Neural cell (in vitro differentiated cells): ENCODE results near the gene UTS2. TPM values are rescaled to one million over a fixed set of nuclear protein-coding genes. Genes with fewer than 3 reads are reported as not detected.

Experiments used
- H2AFZ ChIP-seq: fragments of 200-600, 300-800 bp; sonication (generic), shearing (Covaris generic); 2 replicates; pipeline ENCODE4 v1.6.0; 2014; ENCODE audit warnings: low read depth, mild to moderate bottlenecking, antibody characterized with exemption, low read length, moderate library complexity
- H3F3A ChIP-seq: fragments of 200-600 bp; shearing (Covaris generic); 2 replicates; pipeline ENCODE4 v1.6.1; 2016; ENCODE audit warnings: mild to moderate bottlenecking, moderate library complexity, mixed read lengths, antibody characterized with exemption, low read length; ENCODE audit not compliant: insufficient read depth, poor library complexity, severe bottlenecking
- H3K27ac ChIP-seq: fragments of 200-600, 300-800 bp; sonication (generic), shearing (Covaris generic); 2 replicates; pipeline ENCODE4 v1.5.1; 2014; ENCODE audit warnings: mild to moderate bottlenecking, low read length, moderate library complexity
- H3K27me3 ChIP-seq: fragments of 300-800, 200-600 bp; sonication (generic), shearing (Covaris generic); 2 replicates; pipeline ENCODE4 v1.6.0; 2014; ENCODE audit warnings: mild to moderate bottlenecking, low read depth, low read length, moderate library complexity; ENCODE audit not compliant: insufficient read depth
- H3K36me3 ChIP-seq: fragments of 300-800, 200-600 bp; sonication (generic), shearing (Covaris generic); 2 replicates; pipeline ENCODE4 v1.5.1; 2014; ENCODE audit warnings: mild to moderate bottlenecking, antibody characterized with exemption, low read length, moderate library complexity; ENCODE audit not compliant: insufficient read depth
- H3K4me2 ChIP-seq: fragments of 300-800, 200-600 bp; sonication (generic), shearing (Covaris generic); 2 replicates; pipeline ENCODE4 v1.6.0; 2014; ENCODE audit warnings: mild to moderate bottlenecking, low read length
- H3K4me3 ChIP-seq: fragments of 300-800, 200-600 bp; sonication (generic), shearing (Covaris generic); 2 replicates; pipeline ENCODE4 v1.5.1; 2014; ENCODE audit warnings: mild to moderate bottlenecking, low read length, moderate library complexity
- H3K79me2 ChIP-seq: fragments of 200-600 bp; shearing (Covaris generic); replicated peaks from 2 replicates; pipeline ENCODE4 v1.6.0; 2014; ENCODE audit warnings: mild to moderate bottlenecking, low read length, moderate library complexity; ENCODE audit not compliant: insufficient read depth
- H3K9ac ChIP-seq: fragments of 300-800, 200-600 bp; sonication (generic), shearing (Covaris generic); 2 replicates; pipeline ENCODE4 v1.6.1; 2016; ENCODE audit warnings: mild to moderate bottlenecking, low read length, mixed read lengths
- H3K9me2 ChIP-seq: fragments of 200-600 bp; shearing (Covaris generic); 2 replicates; pipeline ENCODE4 v1.6.1; 2016; ENCODE audit warnings: mild to moderate bottlenecking, low read length, mixed read lengths; ENCODE audit not compliant: insufficient read depth
- H3K9me3 ChIP-seq: fragments of 200-600, 300-800 bp; sonication (generic), shearing (Covaris generic); 2 replicates; pipeline ENCODE4 v1.6.1; 2016; ENCODE audit warnings: mild to moderate bottlenecking, mixed run types, low read length, moderate library complexity, mixed read lengths
- H4K20me1 ChIP-seq: fragments of 200-600 bp; shearing (Covaris generic); 2 replicates; pipeline ENCODE4 v1.6.1; 2016; ENCODE audit warnings: mild to moderate bottlenecking, mixed run types; ENCODE audit not compliant: insufficient read depth
- CTCF ChIP-seq: fragments of 450-650 bp; IDR thresholded peaks from 2 replicates; pipeline ENCODE4 v1.5.1; 2014; ENCODE audit warnings: antibody characterized with exemption, mild to moderate bottlenecking, moderate library complexity; ENCODE audit not compliant: poor library complexity, severe bottlenecking
- EP300 ChIP-seq: fragments of 450-650 bp; conservative IDR thresholded peaks from 2 replicates; pipeline ENCODE4 v1.6.1; 2014; ENCODE audit warnings: antibody characterized with exemption, mild to moderate bottlenecking, moderate library complexity; ENCODE audit not compliant: poor library complexity, severe bottlenecking
- EZH2 ChIP-seq: fragments of 200-600, 300-800 bp; shearing (Covaris generic), sonication (generic); IDR thresholded peaks from 2 replicates; pipeline ENCODE4 v1.6.1; 2014; ENCODE audit warnings: antibody characterized with exemption, low read length, borderline replicate concordance, mild to moderate bottlenecking; ENCODE audit not compliant: insufficient read depth, poor library complexity, severe bottlenecking
- MXI1 ChIP-seq: fragments of 450-650 bp; conservative IDR thresholded peaks from 2 replicates; pipeline ENCODE4 v1.6.1; 2014; ENCODE audit warnings: antibody characterized with exemption, mild to moderate bottlenecking; ENCODE audit not compliant: poor library complexity, severe bottlenecking
- POLR2AphosphoS5 ChIP-seq: IDR thresholded peaks from 2 replicates; pipeline ENCODE4 v1.6.1; 2012
- RAD21 ChIP-seq: fragments of 450-650 bp; conservative IDR thresholded peaks from 2 replicates; pipeline ENCODE4 v1.6.1; 2014; ENCODE audit warnings: antibody characterized with exemption, mild to moderate bottlenecking, moderate library complexity
- REST ChIP-seq: IDR thresholded peaks from 2 replicates; pipeline ENCODE4 v1.6.1; 2012; ENCODE audit warnings: borderline replicate concordance
- SMC3 ChIP-seq: fragments of 450-650 bp; conservative IDR thresholded peaks from 2 replicates; pipeline ENCODE4 v1.6.1; 2014; ENCODE audit warnings: antibody characterized with exemption, mild to moderate bottlenecking, moderate library complexity; ENCODE audit not compliant: poor library complexity
- TAF1 ChIP-seq: IDR thresholded peaks from 2 replicates; pipeline ENCODE4 v1.6.1; 2012; ENCODE audit warnings: low read depth
- polyA plus RNA-seq: library from polyadenylated mRNA; depleted of rRNA; stranded (reverse); fragments of >200 nt; gene quantifications from 2 replicates; pipeline ENCODE4 v1.2.3, GENCODE V29; 2014

UTS2 gene
- polyA plus RNA-seq, 1 donor from 2014 or later: 2.4 TPM

GRCh38 chr1:7869136-7869920, 16.5 kb upstream of the UTS2 start:
- Histone ChIP-seq H2AFZ (no peak overlapping the region), H3K27ac (no peak overlapping the region), H3K9me2 (no peaks in the 10 kb centered on the region), H3K4me3 (no peak overlapping the region), H3K9me3 (no peaks in the 10 kb centered on the region), H3F3A (no peaks in the 10 kb centered on the region), H3K79me2 (no peaks in the 10 kb centered on the region), H3K36me3 (no peaks in the 10 kb centered on the region), H3K9ac (no peak overlapping the region), H3K27me3 (no peaks in the 10 kb centered on the region), H3K4me2 (no peak overlapping the region), H4K20me1 (no peaks in the 10 kb centered on the region)
- TF ChIP-seq MXI1 (no peak), RAD21 (no peak), POLR2AphosphoS5 (no peak), TAF1 (no peak), EP300 (no peak), CTCF (no peak), SMC3 (no peak), REST (no peak), EZH2 (no peak)

GRCh38 chr1:7868070-7868780, 15.4 kb upstream of the UTS2 start:
- Histone ChIP-seq H3K4me3 (no peak overlapping the region), H3K27ac (no peak overlapping the region), H2AFZ (no peak overlapping the region), H3K9me2 (no peaks in the 10 kb centered on the region), H4K20me1 (no peaks in the 10 kb centered on the region), H3K36me3 (no peaks in the 10 kb centered on the region), H3K4me2 (no peak overlapping the region), H3K9ac (no peak overlapping the region), H3K79me2 (no peaks in the 10 kb centered on the region), H3F3A (no peaks in the 10 kb centered on the region), H3K27me3 (no peaks in the 10 kb centered on the region), H3K9me3 (no peaks in the 10 kb centered on the region)
- TF ChIP-seq MXI1 (no peak), REST (no peak), POLR2AphosphoS5 (no peak), SMC3 (no peak), EZH2 (no peak)
